SK-N-SH treated with all-trans-retinoic acid at 6 μM for 48 hours (cell line): ENCODE data around the gene GCNT3.

Experiments
- ATAC-seq: fragments of 200-7000 bp; cut with Tn5 transposase; 3 replicates; pipeline ENCODE4 v1.9.1; 2020; ENCODE audit warnings: mild to moderate bottlenecking, moderate library complexity
- ARNTL ChIP-seq: fragments of 450-650 bp; formaldehyde crosslinking; IDR thresholded peaks from 2 replicates; pipeline ENCODE4 v1.5.0; 2020; ENCODE audit warnings: low read depth, mild to moderate bottlenecking, moderate library complexity, borderline replicate concordance
- BACH2 ChIP-seq: fragments of 250-450 bp; sonication (Bioruptor Pico); IDR thresholded peaks from 2 replicates; pipeline ENCODE4 v1.9.0; 2021; ENCODE audit warnings: mild to moderate bottlenecking, borderline replicate concordance
- CSDC2 ChIP-seq: fragments of 250-450 bp; sonication (Bioruptor Pico); IDR thresholded peaks from 2 replicates; pipeline ENCODE4 v1.5.0; 2020; ENCODE audit warnings: mild to moderate bottlenecking, moderate library complexity
- CSRNP3 ChIP-seq: fragments of 250-450 bp; sonication (Bioruptor Pico); IDR thresholded peaks from 2 replicates; pipeline ENCODE4 v1.5.1; 2021; ENCODE audit warnings: mild to moderate bottlenecking, moderate library complexity
- ESRRG ChIP-seq: fragments of 250-450 bp; sonication (Bioruptor Pico); IDR thresholded peaks from 2 replicates; pipeline ENCODE4 v1.6.1; 2021; ENCODE audit warnings: mild to moderate bottlenecking
- GLIS3 ChIP-seq: fragments of 250-450 bp; sonication (Bioruptor Pico); IDR thresholded peaks from 2 replicates; pipeline ENCODE4 v1.5.0; 2020; ENCODE audit warnings: mild to moderate bottlenecking, moderate library complexity
- OSR1 ChIP-seq: fragments of 250-450 bp; sonication (Bioruptor Pico); IDR thresholded peaks from 2 replicates; pipeline ENCODE4 v1.8.0; 2022; ENCODE audit warnings: moderate library complexity, mild to moderate bottlenecking, inconsistent platforms
- PATZ1 ChIP-seq: fragments of 250-450 bp; sonication (Bioruptor Pico); IDR thresholded peaks from 2 replicates; pipeline ENCODE4 v1.8.0; 2020; ENCODE audit warnings: mild to moderate bottlenecking, moderate library complexity, borderline replicate concordance
- PPARA ChIP-seq: fragments of 250-450 bp; sonication (Bioruptor Pico); IDR thresholded peaks from 2 replicates; pipeline ENCODE4 v1.5.0; 2020; ENCODE audit warnings: mild to moderate bottlenecking, borderline replicate concordance
- SNAI2 ChIP-seq: fragments of 250-450 bp; sonication (Bioruptor Pico); IDR thresholded peaks from 2 replicates; pipeline ENCODE4 v1.5.0; 2020; ENCODE audit warnings: mild to moderate bottlenecking, moderate library complexity
- TCF4 ChIP-seq: fragments of 250-450 bp; sonication (Bioruptor Pico); IDR thresholded peaks from 2 replicates; pipeline ENCODE4 v1.8.0; 2021; ENCODE audit warnings: mild to moderate bottlenecking, moderate library complexity, borderline replicate concordance
- TOX ChIP-seq: fragments of 250-450 bp; sonication (Bioruptor Pico); IDR thresholded peaks from 2 replicates; pipeline ENCODE4 v1.8.0; 2021; ENCODE audit warnings: mild to moderate bottlenecking, moderate library complexity, borderline replicate concordance
- TSHZ2 ChIP-seq: fragments of 250-450 bp; sonication (Bioruptor Pico); IDR thresholded peaks from 2 replicates; pipeline ENCODE4 v1.5.0; 2020; ENCODE audit warnings: mild to moderate bottlenecking, moderate library complexity
- ZC3H10 ChIP-seq: fragments of 250-450 bp; sonication (Bioruptor Pico); IDR thresholded peaks from 2 replicates; pipeline ENCODE4 v1.5.1; 2021; ENCODE audit warnings: mild to moderate bottlenecking, moderate library complexity
- ZFP3 ChIP-seq: fragments of 250-450 bp; sonication (Bioruptor Pico); IDR thresholded peaks from 2 replicates; pipeline ENCODE4 v1.5.0; 2020; ENCODE audit warnings: mild to moderate bottlenecking, moderate library complexity
- ZFP30 ChIP-seq: fragments of 450-650 bp; formaldehyde crosslinking; IDR thresholded peaks from 2 replicates; pipeline ENCODE4 v1.5.0; 2022; ENCODE audit warnings: mild to moderate bottlenecking, moderate library complexity
- ZNF565 ChIP-seq: fragments of 450-650 bp; formaldehyde crosslinking; conservative IDR thresholded peaks from 2 replicates; pipeline ENCODE4 v1.5.0; 2020; ENCODE audit warnings: low read depth, mild to moderate bottlenecking, moderate library complexity
- ZNF70 ChIP-seq: fragments of 450-650 bp; formaldehyde crosslinking; IDR thresholded peaks from 2 replicates; pipeline ENCODE4 v1.5.0; 2020; ENCODE audit warnings: mild to moderate bottlenecking, moderate library complexity
- ZNF8 ChIP-seq: fragments of 450-650 bp; formaldehyde crosslinking; IDR thresholded peaks from 2 replicates; pipeline ENCODE4 v1.5.0; 2020; ENCODE audit warnings: mild to moderate bottlenecking, moderate library complexity
- TF ChIP-seq, protein P1 (sequence below): fragments of 250-450 bp; sonication (Bioruptor Pico); IDR thresholded peaks from 2 replicates; pipeline ENCODE4 v1.8.0; 2021; ENCODE audit warnings: low read depth, mild to moderate bottlenecking, moderate library complexity, borderline replicate concordance
- TF ChIP-seq, protein P2 (sequence below): fragments of 250-450 bp; sonication (Bioruptor Pico); IDR thresholded peaks from 2 replicates; pipeline ENCODE4 v1.5.1; 2020; ENCODE audit warnings: low read depth, mild to moderate bottlenecking, moderate library complexity

Gene GCNT3

DNA sequence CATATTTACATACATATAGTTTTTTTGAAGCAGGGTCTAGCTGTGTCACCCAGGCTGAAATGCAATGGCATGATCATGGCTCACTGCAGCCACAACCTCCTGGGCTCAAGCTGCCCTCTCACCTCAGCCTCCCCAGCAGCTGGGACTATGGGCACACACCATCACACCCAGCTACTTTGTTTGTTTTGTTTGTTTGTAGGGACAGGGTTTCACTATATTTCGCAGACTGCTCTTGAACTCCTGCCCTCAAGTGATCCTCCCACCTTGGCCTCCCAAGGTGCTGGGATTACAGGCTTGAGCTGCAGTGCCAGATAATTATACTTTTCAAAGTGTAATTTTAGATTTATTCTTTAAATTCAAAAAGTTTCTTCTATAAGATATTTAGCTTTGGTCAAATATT, 35.5 kb downstream of the GCNT3 start:
- no peak for TF ChIP-seq PATZ1 (CRISPR knock-in tag)
- TF ChIP-seq ZFP30, result no peak
- TF ChIP-seq BACH2 (CRISPR knock-in tag), result no peak
- TF ChIP-seq ZC3H10, result no peak
- no peak for TF ChIP-seq CSDC2
- no peak for TF ChIP-seq OSR1
- TF ChIP-seq CSRNP3, result no peak
- no peak for TF ChIP-seq TCF4
- TF ChIP-seq ZFP3 (CRISPR knock-in tag), result no peak
- TF ChIP-seq PPARA, result no peak
- TF ChIP-seq, protein P1, sequence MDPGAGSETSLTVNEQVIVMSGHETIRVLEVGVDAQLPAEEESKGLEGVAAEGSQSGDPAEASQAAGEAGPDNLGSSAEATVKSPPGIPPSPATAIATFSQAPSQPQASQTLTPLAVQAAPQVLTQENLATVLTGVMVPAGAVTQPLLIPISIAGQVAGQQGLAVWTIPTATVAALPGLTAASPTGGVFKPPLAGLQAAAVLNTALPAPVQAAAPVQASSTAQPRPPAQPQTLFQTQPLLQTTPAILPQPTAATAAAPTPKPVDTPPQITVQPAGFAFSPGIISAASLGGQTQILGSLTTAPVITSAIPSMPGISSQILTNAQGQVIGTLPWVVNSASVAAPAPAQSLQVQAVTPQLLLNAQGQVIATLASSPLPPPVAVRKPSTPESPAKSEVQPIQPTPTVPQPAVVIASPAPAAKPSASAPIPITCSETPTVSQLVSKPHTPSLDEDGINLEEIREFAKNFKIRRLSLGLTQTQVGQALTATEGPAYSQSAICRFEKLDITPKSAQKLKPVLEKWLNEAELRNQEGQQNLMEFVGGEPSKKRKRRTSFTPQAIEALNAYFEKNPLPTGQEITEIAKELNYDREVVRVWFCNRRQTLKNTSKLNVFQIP (CRISPR knock-in tag), result no peak
- TF ChIP-seq ARNTL (CRISPR knock-in tag), result no peak
- no peak for TF ChIP-seq TOX (CRISPR knock-in tag)
- no peak for TF ChIP-seq ZNF565 (CRISPR knock-in tag)
- no peak for TF ChIP-seq ESRRG (CRISPR knock-in tag)
- TF ChIP-seq ZNF70, result no peak

DNA sequence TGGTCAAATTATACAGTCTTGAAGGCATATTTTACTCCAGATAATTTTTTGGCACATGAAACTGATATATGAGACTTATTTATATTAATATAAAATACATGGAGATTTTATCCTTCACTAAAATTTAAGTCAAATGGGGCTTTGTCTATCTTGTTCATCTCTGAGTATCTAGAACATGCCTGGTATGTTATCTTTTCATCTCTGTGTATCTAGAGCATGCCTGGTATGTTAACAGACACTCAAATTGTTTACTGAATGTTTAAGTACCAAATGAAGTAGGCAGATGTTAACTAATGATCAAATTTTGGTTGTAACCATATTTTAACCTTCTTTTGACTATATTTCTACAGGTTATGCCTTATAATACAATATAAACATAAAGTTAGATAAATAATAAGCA, 38.0 kb downstream of the GCNT3 start:
- no peak for TF ChIP-seq TCF4
- no peak for TF ChIP-seq GLIS3 (CRISPR knock-in tag)
- no peak for TF ChIP-seq CSDC2
- no peak for TF ChIP-seq ZNF8 (CRISPR knock-in tag)
- no peak for TF ChIP-seq SNAI2 (CRISPR knock-in tag)
- no peak for TF ChIP-seq CSRNP3
- TF ChIP-seq ZFP3 (CRISPR knock-in tag), result no peak
- TF ChIP-seq ZNF565 (CRISPR knock-in tag), result no peak
- no peak for TF ChIP-seq ESRRG (CRISPR knock-in tag)
- TF ChIP-seq BACH2 (CRISPR knock-in tag), result no peak
- TF ChIP-seq PPARA, result no peak
- TF ChIP-seq TOX (CRISPR knock-in tag), result no peak
- TF ChIP-seq PATZ1 (CRISPR knock-in tag), result no peak
- no peak for ATAC-seq

More for the DNA sequence above, 35.5 kb downstream of the GCNT3 start:
- no peak for ATAC-seq

GRCh38 chr15:59654046-59654445, 42.5 kb downstream of the GCNT3 start:
- no peak for ATAC-seq
- TF ChIP-seq ZFP30 (no peak), TSHZ2 (CRISPR knock-in tag) (no peak), CSRNP3 (no peak), ZNF565 (CRISPR knock-in tag) (no peak), ZFP3 (CRISPR knock-in tag) (no peak), OSR1 (no peak), ZNF8 (CRISPR knock-in tag) (no peak), ZNF70 (no peak), ESRRG (CRISPR knock-in tag) (no peak), GLIS3 (CRISPR knock-in tag) (no peak)
- TF ChIP-seq, protein P1 (CRISPR knock-in tag), result no peak
- TF ChIP-seq, protein P2, sequence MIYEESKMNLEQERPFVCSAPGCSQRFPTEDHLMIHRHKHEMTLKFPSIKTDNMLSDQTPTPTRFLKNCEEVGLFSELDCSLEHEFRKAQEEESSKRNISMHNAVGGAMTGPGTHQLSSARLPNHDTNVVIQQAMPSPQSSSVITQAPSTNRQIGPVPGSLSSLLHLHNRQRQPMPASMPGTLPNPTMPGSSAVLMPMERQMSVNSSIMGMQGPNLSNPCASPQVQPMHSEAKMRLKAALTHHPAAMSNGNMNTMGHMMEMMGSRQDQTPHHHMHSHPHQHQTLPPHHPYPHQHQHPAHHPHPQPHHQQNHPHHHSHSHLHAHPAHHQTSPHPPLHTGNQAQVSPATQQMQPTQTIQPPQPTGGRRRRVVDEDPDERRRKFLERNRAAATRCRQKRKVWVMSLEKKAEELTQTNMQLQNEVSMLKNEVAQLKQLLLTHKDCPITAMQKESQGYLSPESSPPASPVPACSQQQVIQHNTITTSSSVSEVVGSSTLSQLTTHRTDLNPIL (CRISPR knock-in tag), result no peak
